Measurements from ENCODE around the gene ADH1B. TPM values are rescaled to one million over a fixed set of nuclear protein-coding genes. Genes with fewer than 3 reads are reported as not detected.
"Not testable (repeated sequence)": the region's sequence is repeated elsewhere in the genome, so short reads cannot be mapped to it uniquely, and the experiment has no call there.

Gene ADH1B
- total RNA-seq, 4 donors from 2014 or later: 247 to 331 (median 292) TPM

- no peak for DNase-seq (ENCODE audit: low spot score in 2 of 2)
- TF ChIP-seq CTCF (IDR thresholded peaks at IDR 0.05): no peak
- TF ChIP-seq POLR2A (IDR thresholded peaks at IDR 0.05): no peak
- no peak overlapping the region for H3K4me3 ChIP-seq (ENCODE audit: low read depth, poor library complexity, severe bottlenecking)
- intact Hi-C loops (cut with DNase I; ENCODE audit: low total_unique reads): no loop called here
Observed at GRCh38 chr4:99349338-99349737, 28.1 kb upstream of the ADH1B start.

- DNase-seq (ENCODE audit: low spot score in 2 of 2); H3K4me3 ChIP-seq (ENCODE audit: low read depth, poor library complexity, severe bottlenecking); intact Hi-C loops (cut with DNase I; ENCODE audit: low total_unique reads): not testable (repeated sequence)
- WGBS, 2 donors: 87 to 94% methylated on average over 7 of the region's 7 CpGs
Observed at GRCh38 chr4:99342624-99343023, 21.4 kb upstream of the ADH1B start.

GRCh38 chr4:99341426-99341825, 20.2 kb upstream of the ADH1B start:
- no peak for DNase-seq (ENCODE audit: low spot score in 2 of 2)
- TF ChIP-seq CTCF (IDR thresholded peaks at IDR 0.05) (no peak), POLR2A (IDR thresholded peaks at IDR 0.05) (no peak)
- 91 to 93% methylated on average over 1 of the region's 1 CpG for WGBS, 2 donors
- intact Hi-C loops (cut with DNase I; ENCODE audit: low total_unique reads): no loop called here
- no peak overlapping the region for H3K4me3 ChIP-seq (ENCODE audit: low read depth, poor library complexity, severe bottlenecking)

GRCh38 chr4:99339172-99339571, 18.0 kb upstream of the ADH1B start:
- intact Hi-C loops (cut with DNase I; ENCODE audit: low total_unique reads): no loop called here
- 78 to 92% methylated on average over 3 of the region's 3 CpGs for WGBS, 2 donors

GRCh38 chr4:99336553-99336952, 15.4 kb upstream of the ADH1B start:
- H3K4me3 ChIP-seq (ENCODE audit: low read depth, poor library complexity, severe bottlenecking): no peak overlapping the region
- WGBS, 2 donors: 71 to 73% methylated on average over 4 of the region's 4 CpGs
- no peak for DNase-seq (ENCODE audit: low spot score in 2 of 2)
- TF ChIP-seq CTCF (IDR thresholded peaks at IDR 0.05) (no peak), POLR2A (IDR thresholded peaks at IDR 0.05) (no peak)
- intact Hi-C loops (cut with DNase I; ENCODE audit: low total_unique reads): no loop called here

More at GRCh38 chr4:99339172-99339571, 18.0 kb upstream of the ADH1B start:
- no peak for DNase-seq (ENCODE audit: low spot score in 2 of 2)
- H3K4me3 ChIP-seq (ENCODE audit: low read depth, poor library complexity, severe bottlenecking): no peak overlapping the region
- TF ChIP-seq CTCF (IDR thresholded peaks at IDR 0.05) (no peak), POLR2A (IDR thresholded peaks at IDR 0.05) (no peak)

GRCh38 chr4:99334880-99335279, 13.7 kb upstream of the ADH1B start:
- intact Hi-C loops (cut with DNase I; ENCODE audit: low total_unique reads): no loop called here
- TF ChIP-seq POLR2A (IDR thresholded peaks at IDR 0.05): no peak
- TF ChIP-seq CTCF (IDR thresholded peaks at IDR 0.05): no peak
- H3K4me3 ChIP-seq (ENCODE audit: low read depth, poor library complexity, severe bottlenecking): no peak overlapping the region
- WGBS, 2 donors: 68 to 83% methylated on average over 1 of the region's 1 CpG
- DNase-seq (ENCODE audit: low spot score in 2 of 2): no peak
